GM12873 (cell line): Measurements from ENCODE around the gene MGST3.

Source experiments
- CTCF ChIP-seq: IDR thresholded peaks from 2 replicates; pipeline ENCODE4 v1.5.1; 2012; ENCODE audit warnings: low read depth, mild to moderate bottlenecking, moderate library complexity, low read length, control low read depth; ENCODE audit not compliant: insufficient read depth; ENCODE audit errors: missing control alignments

Gene MGST3

GRCh38 chr1:165616987-165617546 lies 14.0 kb upstream of the MGST3 start:
- no peak for TF ChIP-seq CTCF

GRCh38 chr1:165619647-165620151 lies 11.3 kb upstream of the MGST3 start:
- TF ChIP-seq CTCF, result no peak

GRCh38 chr1:165623624-165624023 lies 7.4 kb upstream of the MGST3 start:
- TF ChIP-seq CTCF, result no peak

GRCh38 chr1:165624441-165624840 lies 6.6 kb upstream of the MGST3 start:
- TF ChIP-seq CTCF, result no peak

GRCh38 chr1:165628147-165628822 lies 2.7 kb upstream of the MGST3 start:
- TF ChIP-seq CTCF, result no peak

- no peak for TF ChIP-seq CTCF
Observed at GRCh38 chr1:165629151-165629550, 1.9 kb upstream of the MGST3 start.

- TF ChIP-seq CTCF, result no peak
Observed at GRCh38 chr1:165629848-165630628, 996 bp upstream of the MGST3 start.
